ENCODE results near the gene DIPK2A.

DIPK2A gene

DNA sequence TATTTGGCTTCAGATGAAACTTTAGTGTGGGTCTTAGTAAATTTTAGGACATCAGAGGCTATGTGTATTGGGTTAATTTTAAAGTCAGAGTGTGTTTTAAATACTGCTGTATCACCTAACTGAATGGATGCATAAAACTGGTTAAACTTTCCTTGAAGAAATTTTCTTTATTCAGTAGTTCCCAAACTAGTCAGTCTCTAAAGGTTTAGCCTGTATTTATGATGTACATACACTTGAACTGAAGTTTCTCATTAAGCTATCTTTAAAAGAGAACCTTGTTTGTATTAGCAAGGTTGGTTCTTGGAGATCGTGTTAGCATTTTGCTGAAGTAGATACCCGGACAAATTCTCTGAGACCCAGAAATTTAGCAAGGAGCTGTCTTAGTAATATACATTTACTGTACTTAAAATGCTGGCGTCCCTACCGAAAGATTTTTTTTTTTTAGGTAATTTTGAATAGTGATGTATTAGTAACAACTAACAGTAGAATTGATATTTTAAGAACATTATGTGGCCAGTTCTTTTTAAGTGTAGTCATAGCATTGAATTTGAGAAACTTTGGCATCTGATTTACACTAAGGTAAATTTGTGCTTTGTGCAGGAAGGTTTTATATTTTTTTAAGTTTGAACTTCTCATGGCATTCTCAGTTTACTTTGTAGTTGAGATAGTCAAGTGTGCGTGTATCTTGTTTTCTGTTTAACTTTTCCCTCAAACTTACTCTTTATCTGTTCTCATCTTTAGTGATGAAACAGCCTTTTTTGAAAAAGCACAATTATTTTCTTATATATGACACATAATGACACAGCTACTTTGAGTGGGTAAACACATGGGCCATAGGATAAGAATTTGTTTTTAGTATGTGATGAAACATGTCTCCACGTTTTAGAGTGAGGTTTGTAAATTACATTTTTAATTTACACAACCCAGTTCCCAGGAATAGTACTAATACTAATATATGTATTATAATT lies 2.9 kb downstream of the DIPK2A start:
- DNase-seq = no peak

DNA sequence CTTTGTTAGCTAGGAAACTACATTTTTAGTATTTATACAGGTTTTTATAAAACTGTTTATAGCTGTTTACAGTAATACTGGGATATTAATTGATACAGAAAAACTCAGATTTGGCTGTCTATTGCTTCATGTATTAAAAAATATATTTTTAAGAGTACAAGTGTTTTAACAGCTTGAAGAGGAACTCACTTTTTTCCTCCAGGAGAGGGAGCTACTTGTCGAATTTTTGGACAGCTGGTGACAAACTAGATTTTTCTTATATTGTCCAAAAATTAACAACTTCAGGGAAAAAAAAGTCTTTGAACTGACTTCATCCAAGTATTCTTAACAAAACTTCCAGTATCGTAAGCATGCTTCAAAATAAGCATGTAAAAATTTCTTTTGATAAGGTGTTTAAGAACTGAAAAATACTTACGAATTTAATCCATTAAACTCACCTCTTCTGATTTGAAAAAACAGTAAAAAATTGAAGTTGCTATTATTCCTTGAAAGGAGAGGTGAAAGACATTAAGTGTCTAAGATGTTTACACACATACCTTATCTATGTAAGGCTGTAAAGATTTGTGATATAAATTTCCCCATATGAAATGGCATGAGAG lies 4.0 kb downstream of the DIPK2A start:
- no peak for DNase-seq

DNA sequence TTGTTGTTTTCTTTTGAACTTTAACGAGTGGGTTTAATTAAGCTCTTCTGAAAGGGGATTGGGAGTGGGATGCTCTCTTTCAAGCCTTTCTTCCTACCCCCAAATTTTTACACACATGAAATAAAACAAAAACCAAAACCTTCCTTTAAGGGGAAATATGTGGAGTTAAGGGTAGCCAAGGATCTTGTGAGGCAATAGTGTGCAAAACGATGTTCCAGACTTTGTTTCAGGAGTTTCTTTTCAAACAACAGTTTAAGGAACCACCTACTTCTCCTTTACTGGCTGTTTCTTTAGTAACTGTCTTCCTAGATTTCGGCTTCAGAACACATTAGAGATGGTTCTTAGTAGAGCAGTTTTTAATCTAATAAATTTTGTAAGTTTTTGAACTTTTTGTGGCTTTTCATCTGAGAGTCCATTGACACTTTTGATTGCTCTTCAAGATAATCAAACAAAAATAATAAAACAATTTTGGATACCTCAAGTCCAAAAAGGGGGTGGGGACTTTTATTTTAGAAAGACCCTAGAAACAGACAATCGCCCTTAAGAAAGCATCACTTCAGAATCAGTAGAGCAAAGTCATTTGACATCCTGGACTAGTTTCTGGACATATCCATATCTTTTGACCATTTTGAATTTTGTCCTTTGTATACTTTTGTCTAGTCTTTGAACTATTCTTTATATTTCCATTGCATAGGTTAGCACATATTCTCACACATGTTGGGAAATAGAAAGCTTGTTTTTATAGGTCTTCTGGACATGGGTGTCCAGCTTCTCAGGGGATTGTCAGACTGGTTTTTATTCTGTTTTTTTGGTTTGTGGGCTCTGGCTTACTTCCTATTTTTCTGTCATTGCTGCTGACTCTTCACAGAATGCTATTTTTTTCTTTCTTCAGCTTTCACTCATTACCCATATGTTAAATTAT lies 6.0 kb downstream of the DIPK2A start:
- no peak for DNase-seq

DNA sequence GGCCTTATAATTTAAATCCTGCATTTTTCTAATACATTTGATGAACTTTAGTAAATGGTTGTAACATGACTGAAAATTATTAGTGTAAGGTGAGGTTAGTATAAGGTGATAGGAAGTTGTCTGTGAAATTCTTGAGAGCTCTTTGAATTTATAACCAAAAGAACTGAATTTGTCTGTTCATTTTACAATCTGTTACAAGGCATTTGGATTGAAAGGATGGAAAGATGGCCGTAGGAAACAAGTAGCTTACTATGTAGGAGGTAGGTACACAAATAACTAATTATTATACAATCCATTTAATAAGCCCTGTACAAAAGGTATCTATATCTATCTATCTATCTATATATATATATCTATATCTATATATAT lies 6.6 kb downstream of the DIPK2A start:
- no peak for DNase-seq

DNA sequence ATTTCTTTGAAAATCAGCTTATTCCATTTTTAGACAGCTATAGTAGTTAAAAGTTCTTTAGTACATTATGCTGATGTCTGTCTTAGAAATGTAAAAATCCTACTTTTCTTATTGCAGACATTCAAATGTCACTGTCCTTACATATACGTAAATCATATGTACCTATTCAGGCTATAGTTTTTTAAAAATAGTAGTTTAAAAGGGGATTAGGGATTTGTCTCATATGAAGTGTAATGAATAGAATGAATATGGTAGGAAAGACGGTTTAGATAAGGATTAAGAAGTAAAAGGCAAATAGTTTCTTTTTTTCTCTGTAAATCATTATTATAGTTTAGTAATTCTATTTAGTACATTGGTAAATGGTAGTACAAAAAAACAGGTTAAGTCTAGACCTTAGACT lies 7.4 kb downstream of the DIPK2A start:
- DNase-seq = no peak

DNA sequence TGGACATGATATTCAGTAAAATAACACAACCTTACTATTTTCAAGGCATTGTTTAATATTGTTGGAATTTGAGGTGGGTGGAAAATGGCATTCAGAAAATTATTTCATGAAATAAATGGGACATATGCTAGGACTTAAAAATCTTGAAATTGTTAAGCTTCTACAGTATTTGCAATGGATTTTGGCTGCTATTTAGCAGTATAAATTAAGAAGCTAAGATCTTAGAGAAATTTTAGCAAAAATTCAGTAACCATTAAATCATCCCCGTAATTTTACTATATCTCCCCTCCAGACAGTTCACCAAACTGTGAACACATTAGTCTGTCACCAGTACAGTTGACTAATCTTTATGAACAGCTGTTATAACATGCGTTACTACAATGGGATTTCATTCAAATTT lies 8.2 kb downstream of the DIPK2A start:
- no peak for DNase-seq

GRCh38 chr3:143988306-143988705 lies 16.7 kb downstream of the DIPK2A start:
- DNase-seq = no peak

DNA sequence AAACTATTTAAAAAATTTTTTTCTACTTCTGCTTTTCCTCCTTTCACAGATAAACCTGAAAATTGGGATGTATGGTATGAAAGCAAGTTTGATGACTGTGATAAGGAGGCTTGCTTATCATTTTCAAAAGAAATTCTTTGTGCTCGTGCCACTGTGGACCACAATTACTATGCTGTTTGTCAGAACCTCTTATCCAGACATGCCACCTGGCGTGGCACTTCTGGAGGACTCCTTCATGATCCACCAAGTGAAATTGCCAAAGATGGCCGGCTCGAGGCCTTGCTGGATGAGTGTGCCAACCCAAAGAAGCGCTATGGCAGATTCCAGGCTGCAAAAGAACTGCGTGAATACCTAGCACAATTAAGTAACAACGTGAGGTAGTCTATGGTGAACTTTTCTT lies 17.8 kb downstream of the DIPK2A start:
- DNase-seq = no peak

DNA sequence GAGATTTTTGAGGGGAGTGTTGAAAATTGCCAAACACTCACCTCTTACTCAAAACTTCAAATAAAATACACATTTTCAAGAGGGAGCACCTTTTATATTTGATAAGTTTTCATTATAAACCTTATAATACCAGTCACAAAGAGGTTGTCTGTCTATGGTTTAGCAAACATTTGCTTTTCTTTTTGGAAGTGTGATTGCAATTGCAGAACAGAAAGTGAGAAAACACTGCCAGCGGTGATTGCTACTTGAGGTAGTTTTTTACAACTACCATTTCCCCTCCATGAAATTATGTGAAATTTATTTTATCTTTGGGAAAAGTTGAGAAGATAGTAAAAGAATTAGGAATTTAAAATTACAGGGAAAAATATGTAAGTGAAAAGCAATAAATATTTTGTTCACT lies 20.1 kb downstream of the DIPK2A start:
- no peak for DNase-seq

DNA sequence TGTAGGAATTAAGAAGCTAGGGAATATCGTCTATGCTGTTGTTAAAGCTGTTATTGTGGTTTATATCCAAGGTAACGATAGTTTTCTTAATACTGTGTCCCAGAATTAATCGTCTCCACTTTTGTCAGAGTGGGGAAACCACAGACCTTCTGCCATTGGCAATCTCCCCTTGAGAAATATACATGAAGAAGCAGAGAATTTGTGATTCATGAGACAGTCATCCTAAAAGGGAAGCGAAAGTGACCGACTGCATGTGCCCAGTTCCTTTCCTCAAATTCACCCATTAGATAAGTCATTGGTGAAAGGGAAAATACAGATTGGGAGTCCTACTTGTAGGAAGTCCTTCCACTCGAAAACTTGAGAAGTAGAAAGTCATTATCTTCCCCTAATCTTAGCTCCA lies 26.6 kb downstream of the DIPK2A start:
- no peak for DNase-seq

DNA sequence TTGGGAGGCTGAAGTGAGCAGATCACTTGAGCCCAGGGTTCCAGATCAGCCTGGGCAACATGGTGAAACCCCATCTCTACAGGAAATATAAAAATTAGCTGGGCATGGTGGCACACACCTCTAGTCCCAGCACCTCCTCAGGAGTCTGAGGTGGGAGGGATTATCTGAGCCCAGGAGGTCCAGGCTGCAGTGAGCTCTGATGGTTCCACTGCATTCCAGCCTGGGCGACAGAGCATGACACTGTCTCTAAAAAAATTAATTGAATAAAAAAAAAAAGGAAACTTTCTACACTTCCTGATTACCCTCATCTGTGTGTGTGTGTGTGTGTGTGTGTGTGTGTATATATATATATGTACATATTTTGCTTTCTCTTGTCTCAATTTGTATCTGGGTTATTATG lies 31.4 kb downstream of the DIPK2A start:
- no peak for DNase-seq

DNA sequence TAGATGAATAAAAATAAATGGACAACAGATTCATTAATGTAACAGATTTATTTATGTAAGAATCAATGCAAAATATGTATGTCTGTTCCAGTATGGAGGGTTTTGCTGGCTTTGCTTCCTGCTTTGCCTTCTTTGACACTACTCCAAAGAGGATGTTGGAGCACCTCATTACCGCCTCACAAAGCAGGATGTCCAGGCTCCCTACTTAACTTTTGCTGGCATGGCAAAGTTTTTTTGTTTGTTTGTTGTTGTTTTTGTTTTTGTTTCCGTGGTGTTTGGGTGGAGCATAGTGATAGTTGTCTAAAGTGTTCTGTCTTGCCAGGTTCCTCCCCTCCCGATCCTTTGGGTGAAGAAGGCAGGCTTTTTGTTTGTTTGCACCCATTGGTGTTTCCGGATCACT lies 38.7 kb downstream of the DIPK2A start:
- DNase-seq = no peak

DNA sequence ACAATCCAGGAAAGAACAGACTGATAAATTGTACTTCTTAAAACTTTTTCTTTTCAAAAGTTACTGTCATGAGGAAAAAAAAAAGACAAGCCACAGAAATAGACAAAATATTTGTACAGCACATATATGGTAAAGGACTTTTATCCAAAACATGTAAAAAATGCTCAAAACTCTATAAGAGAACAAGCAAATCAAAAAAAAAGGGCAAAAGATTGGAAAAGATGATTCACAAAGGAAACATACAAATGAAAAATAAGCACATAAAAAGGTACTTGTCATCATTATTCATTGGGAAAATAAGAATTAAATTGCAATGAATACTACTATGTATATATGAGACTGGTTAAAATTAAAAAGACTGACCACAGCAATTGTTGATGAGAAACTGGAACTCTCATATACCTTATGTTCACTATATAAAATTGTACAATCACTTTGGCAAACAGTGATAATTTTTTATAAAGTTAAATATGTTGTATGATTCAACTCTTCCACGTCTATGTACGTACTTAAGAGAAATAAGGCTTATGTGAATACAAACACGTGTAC lies 39.7 kb downstream of the DIPK2A start:
- no peak for DNase-seq

GRCh38 chr3:144015133-144015532 lies 43.5 kb downstream of the DIPK2A start:
- no peak for DNase-seq

DNA sequence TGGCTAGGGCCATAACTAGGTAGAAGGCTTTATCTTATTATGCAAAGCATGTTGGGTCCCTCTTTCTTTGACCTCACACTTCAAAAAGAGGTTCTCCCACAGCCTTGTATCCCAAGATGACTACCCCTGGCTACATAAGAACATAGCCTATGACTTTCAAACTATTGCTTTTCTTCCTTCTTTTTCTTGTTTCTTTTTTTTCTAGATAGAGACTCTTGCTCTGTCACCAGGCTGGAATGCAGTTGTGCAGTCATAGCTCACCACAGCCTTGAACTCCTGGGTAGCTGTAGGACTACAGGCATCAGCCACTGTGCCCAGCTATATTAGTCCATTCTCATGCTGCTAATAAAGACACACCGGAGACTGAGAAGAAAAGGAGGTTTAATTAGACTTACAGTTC lies 47.2 kb downstream of the DIPK2A start:
- DNase-seq = no peak

Measured in stimulated activated CD4-positive, alpha-beta T cell treated with anti-CD3 and anti-CD28 coated beads, Interleukin-2, amount 100 ng/mL, for 24 hours (primary cell).